KMS-11 (cell line): ENCODE measurements around the gene COL3A1.

Source experiments
- H2AFZ ChIP-seq: fragments of 200-600 bp; sonication (generic); 2 replicates; pipeline ENCODE4 v1.6.1; 2016; ENCODE audit warnings: antibody characterized with exemption, mixed run types, low read depth
- H3K27ac ChIP-seq: fragments of 200-600 bp; sonication (generic); 2 replicates; pipeline ENCODE4 v1.6.1; 2016; ENCODE audit warnings: mild to moderate bottlenecking, mixed run types
- H3K27me3 ChIP-seq: fragments of 200-600 bp; sonication (generic); 2 replicates; pipeline ENCODE4 v1.6.1; 2017; ENCODE audit warnings: mild to moderate bottlenecking, low read depth, mixed run types, moderate library complexity; ENCODE audit not compliant: insufficient read depth
- H3K36me3 ChIP-seq: fragments of 200-600 bp; sonication (generic); 2 replicates; pipeline ENCODE4 v1.6.1; 2017; ENCODE audit warnings: mild to moderate bottlenecking, mixed run types; ENCODE audit not compliant: insufficient read depth
- H3K4me1 ChIP-seq: fragments of 200-600 bp; sonication (generic); 2 replicates; pipeline ENCODE4 v1.6.1; 2016; ENCODE audit warnings: mild to moderate bottlenecking, low read depth, mixed run types; ENCODE audit not compliant: poor library complexity, severe bottlenecking
- H3K4me2 ChIP-seq: fragments of 200-600 bp; sonication (generic); 2 replicates; pipeline ENCODE4 v1.7.0; 2016; ENCODE audit warnings: mild to moderate bottlenecking, mixed run types
- H3K4me3 ChIP-seq: fragments of 200-600 bp; sonication (generic); IDR thresholded peaks from 2 replicates; pipeline ENCODE4 v1.6.1; 2017; ENCODE audit warnings: low read depth, low read length, mixed read lengths; ENCODE audit not compliant: insufficient read depth
- H3K79me2 ChIP-seq: fragments of 200-600 bp; sonication (generic); 2 replicates; pipeline ENCODE4 v1.6.1; 2016; ENCODE audit warnings: low read depth, mixed run types; ENCODE audit not compliant: insufficient read depth
- H3K9ac ChIP-seq: fragments of 200-600 bp; sonication (generic); 2 replicates; pipeline ENCODE4 v1.6.1; 2016; ENCODE audit warnings: mild to moderate bottlenecking, mixed run types
- H4K20me1 ChIP-seq: fragments of 200-600 bp; sonication (generic); 2 replicates; pipeline ENCODE4 v1.6.1; 2016; ENCODE audit warnings: mild to moderate bottlenecking, mixed run types; ENCODE audit not compliant: insufficient read depth
- CTCF ChIP-seq: fragments of 200-600 bp; sonication (generic); conservative IDR thresholded peaks from 2 replicates; pipeline ENCODE4 v1.6.1; 2017; ENCODE audit warnings: low read depth, mild to moderate bottlenecking, antibody characterized with exemption, low read length, moderate library complexity, mixed read lengths

Gene COL3A1

GRCh38 chr2:189012351-189012750 lies 38.2 kb downstream of the COL3A1 start:
- Histone ChIP-seq H3K4me2 (no peak overlapping the region), H3K27ac (no peak overlapping the region), H3K36me3 (no peaks in the 10 kb centered on the region), H3K9ac (no peak overlapping the region), H4K20me1 (no peaks in the 10 kb centered on the region), H3K4me3 (no peak overlapping the region), H3K79me2 (no peaks in the 10 kb centered on the region), H3K4me1 (no peaks in the 10 kb centered on the region), H3K27me3 (no peaks in the 10 kb centered on the region), H2AFZ (no peak overlapping the region)
- TF ChIP-seq CTCF = no peak

GRCh38 chr2:189013031-189013430 lies 38.9 kb downstream of the COL3A1 start:
- H3K4me1 ChIP-seq = no peaks in the 10 kb centered on the region
- no peaks in the 10 kb centered on the region for H3K36me3 ChIP-seq
- H3K4me3 ChIP-seq = no peak overlapping the region
- H3K9ac ChIP-seq = no peak overlapping the region
- H3K27ac ChIP-seq = no peak overlapping the region
- no peak overlapping the region for H2AFZ ChIP-seq
- H3K79me2 ChIP-seq = no peaks in the 10 kb centered on the region
- H3K4me2 ChIP-seq = no peak overlapping the region
- H4K20me1 ChIP-seq = no peaks in the 10 kb centered on the region
- H3K27me3 ChIP-seq = no peaks in the 10 kb centered on the region
- TF ChIP-seq CTCF = no peak

- Histone ChIP-seq H4K20me1 (no peaks in the 10 kb centered on the region), H3K27me3 (no peaks in the 10 kb centered on the region), H3K4me3 (no peak overlapping the region), H3K9ac (no peak overlapping the region), H3K79me2 (no peaks in the 10 kb centered on the region), H3K4me2 (no peak overlapping the region), H2AFZ (no peak overlapping the region), H3K4me1 (no peaks in the 10 kb centered on the region), H3K36me3 (no peaks in the 10 kb centered on the region), H3K27ac (no peak overlapping the region)
- no peak for TF ChIP-seq CTCF
Measured at GRCh38 chr2:189013671-189014448, 39.7 kb downstream of the COL3A1 start.

GRCh38 chr2:189014449-189015138 lies 40.4 kb downstream of the COL3A1 start:
- no peaks in the 10 kb centered on the region for H3K36me3 ChIP-seq
- H3K4me1 ChIP-seq = no peaks in the 10 kb centered on the region
- H3K27me3 ChIP-seq = no peaks in the 10 kb centered on the region
- no peak overlapping the region for H3K4me3 ChIP-seq
- no peak overlapping the region for H2AFZ ChIP-seq
- H3K79me2 ChIP-seq = no peaks in the 10 kb centered on the region
- TF ChIP-seq CTCF = no peak
- H3K27ac ChIP-seq = no peak overlapping the region
- no peak overlapping the region for H3K9ac ChIP-seq
- no peaks in the 10 kb centered on the region for H4K20me1 ChIP-seq
- no peak overlapping the region for H3K4me2 ChIP-seq
